ENCODE measurements around the gene ARMC7.
"Not testable (repeated sequence)": the region's sequence is repeated elsewhere in the genome, so short reads cannot be mapped to it uniquely, and the experiment has no call there.

- TF ChIP-seq GABPA (IDR thresholded peaks at IDR 0.05; ENCODE audit: low read depth, low read length); GABPA (CRISPR knock-in tag; IDR thresholded peaks at IDR 0.05; ENCODE audit: low read depth); CTCF (CRISPR knock-in tag; IDR thresholded peaks at IDR 0.05); SP1 (IDR thresholded peaks at IDR 0.05); SP1 (CRISPR knock-in tag; IDR thresholded peaks at IDR 0.05); JUN (CRISPR knock-in tag; IDR thresholded peaks at IDR 0.05); SMARCC2 (IDR thresholded peaks at IDR 0.05); TBL1XR1 (IDR thresholded peaks at IDR 0.05; ENCODE audit: borderline replicate concordance, low read length, partially characterized antibody); MEF2D (CRISPR knock-in tag; IDR thresholded peaks at IDR 0.05); KLF15 (CRISPR knock-in tag; IDR thresholded peaks at IDR 0.05; ENCODE audit: borderline replicate concordance); ZNF12 (CRISPR knock-in tag; IDR thresholded peaks at IDR 0.05); CBX5 (CRISPR knock-in tag; IDR thresholded peaks at IDR 0.05; ENCODE audit: borderline replicate concordance); NR2C2 (CRISPR knock-in tag; IDR thresholded peaks at IDR 0.05; ENCODE audit: borderline replicate concordance); MED1 (CRISPR knock-in tag; IDR thresholded peaks at IDR 0.05); CBX1 (IDR thresholded peaks at IDR 0.05; ENCODE audit: low read depth): not testable (repeated sequence)
These were observed 22.5 kb downstream of the ARMC7 start for GRCh38 chr17:75132018-75133000.
